HepG2 (cell line): ENCODE results near the gene STARD10.

Experiments used
- ELF4 ChIP-seq: sonication (generic); formaldehyde crosslinking; IDR thresholded peaks from 2 replicates; pipeline ENCODE4 v1.5.0; 2020; ENCODE audit warnings: missing genetic modification reagents, mild to moderate bottlenecking, moderate library complexity, borderline replicate concordance
- NR2C2 ChIP-seq: sonication (generic); formaldehyde crosslinking; IDR thresholded peaks from 2 replicates; pipeline ENCODE4 v1.4.0; 2020; ENCODE audit warnings: missing genetic modification reagents, mild to moderate bottlenecking, moderate library complexity, borderline replicate concordance
- SP2 ChIP-seq: sonication (generic); formaldehyde crosslinking; IDR thresholded peaks from 2 replicates; pipeline ENCODE4 v1.5.1; 2020; ENCODE audit warnings: mild to moderate bottlenecking, missing genetic modification reagents
- ZNF629 ChIP-seq: sonication (generic); formaldehyde crosslinking; conservative IDR thresholded peaks from 2 replicates; pipeline ENCODE4 v1.5.0; 2020; ENCODE audit warnings: missing genetic modification reagents
- ZNF709 ChIP-seq: sonication (generic); formaldehyde crosslinking; IDR thresholded peaks from 2 replicates; pipeline ENCODE4 v1.5.0; 2020; ENCODE audit warnings: mild to moderate bottlenecking, missing genetic modification reagents

GRCh38 chr11:72746821-72747220, 47.0 kb downstream of the STARD10 start:
- no peak for TF ChIP-seq SP2 (CRISPR knock-in tag)
- no peak for TF ChIP-seq ZNF629 (CRISPR knock-in tag)
- TF ChIP-seq NR2C2 (CRISPR knock-in tag) = no peak
- TF ChIP-seq ZNF709 (CRISPR knock-in tag) = no peak
- TF ChIP-seq ELF4 (CRISPR knock-in tag) = no peak
